Measurements from ENCODE around the gene SLC35E2B.
"Not testable (repeated sequence)": the region's sequence is repeated elsewhere in the genome, so short reads cannot be mapped to it uniquely, and the experiment has no call there.

Gene SLC35E2B

GRCh38 chr1:1637479-1637875 is 55.1 kb downstream of the SLC35E2B start:
- DNase-seq: not testable (repeated sequence)

- DNase-seq: not testable (repeated sequence)
Observed at GRCh38 chr1:1636621-1637478, 55.7 kb downstream of the SLC35E2B start.

GRCh38 chr1:1634613-1635012 is 58.0 kb downstream of the SLC35E2B start:
- DNase-seq: peak in 1 of 2 experiments; percentile 24

- DNase-seq: not testable (repeated sequence)
Observed at GRCh38 chr1:1633409-1633808, 59.2 kb downstream of the SLC35E2B start.

- peak in 1 of 2 experiments; percentile 42 for DNase-seq
Observed at GRCh38 chr1:1631782-1632420, 60.7 kb downstream of the SLC35E2B start, which contains the start of gene MMP23B. Gene MMP23B (plus strand): TSS chr1:1632173. CDS start chr1:1632219, 46 bp downstream.

- DNase-seq: peak in 1 of 2 experiments; percentile 35
Observed at GRCh38 chr1:1630965-1631781, 61.4 kb downstream of the SLC35E2B start.

GRCh38 chr1:1630191-1630964 is 62.2 kb downstream of the SLC35E2B start:
- peak; percentile 88 to 93 for DNase-seq

- peak; percentile 59 to 66 for DNase-seq
Observed at GRCh38 chr1:1629430-1630190, 63.0 kb downstream of the SLC35E2B start.

- DNase-seq: peak; percentile 68 to 70
Observed at GRCh38 chr1:1628754-1629429, 63.7 kb downstream of the SLC35E2B start.

GRCh38 chr1:1627829-1628753 is 64.5 kb downstream of the SLC35E2B start:
- peak in 1 of 2 experiments; percentile 18 for DNase-seq

GRCh38 chr1:1627261-1627828 is 65.2 kb downstream of the SLC35E2B start:
- no peak for DNase-seq

GRCh38 chr1:1626207-1627141 is 66.1 kb downstream of the SLC35E2B start:
- peak in 1 of 2 experiments; percentile 19 for DNase-seq

- no peak for DNase-seq
Observed at GRCh38 chr1:1625824-1626206, 66.8 kb downstream of the SLC35E2B start.

GRCh38 chr1:1625404-1625775 is 67.2 kb downstream of the SLC35E2B start:
- DNase-seq: no peak

GRCh38 chr1:1624443-1625403 is 67.9 kb downstream of the SLC35E2B start:
- DNase-seq: peak in 1 of 2 experiments; percentile 18

GRCh38 chr1:1623631-1624442 is 68.8 kb downstream of the SLC35E2B start:
- peak in 1 of 2 experiments; percentile 18 for DNase-seq

Data from activated T-cell treated with anti-CD3 and anti-CD28 coated beads, Interleukin-2, amount 50 U/mL, for 48 hours (primary cell).